GM23248 (cell line): ENCODE data around the gene UGT2A2. TPM values are rescaled to one million over a fixed set of nuclear protein-coding genes. Genes with fewer than 3 reads are reported as not detected.

Source experiments
- DNase-seq: peaks from one replicate; pipeline ENCODE4 v3.0.0-alpha.2; 2015
- H2AFZ ChIP-seq: fragments of 200-600 bp; sonication (generic); 2 replicates; pipeline ENCODE4 v1.6.1; 2016; ENCODE audit warnings: antibody characterized with exemption
- H3F3A ChIP-seq: fragments of 200-600 bp; sonication (generic); 2 replicates; pipeline ENCODE4 v1.6.1; 2016; ENCODE audit warnings: mild to moderate bottlenecking, antibody characterized with exemption, mixed run types; ENCODE audit not compliant: insufficient read depth
- H3K27ac ChIP-seq: fragments of 200-600 bp; sonication (generic); 2 replicates; pipeline ENCODE4 v1.5.1; 2016; ENCODE audit warnings: mild to moderate bottlenecking
- H3K27me3 ChIP-seq: fragments of 200-600 bp; sonication (generic); replicated peaks from 2 replicates; pipeline ENCODE4 v1.6.1; 2016; ENCODE audit warnings: mild to moderate bottlenecking; ENCODE audit not compliant: insufficient read depth
- H3K36me3 ChIP-seq: fragments of 200-600 bp; sonication (generic); 2 replicates; pipeline ENCODE4 v1.6.1; 2016; ENCODE audit warnings: low read depth, mild to moderate bottlenecking
- H3K4me1 ChIP-seq: fragments of 200-600 bp; sonication (generic); 2 replicates; pipeline ENCODE4 v1.6.1; 2016; ENCODE audit warnings: mild to moderate bottlenecking; ENCODE audit not compliant: insufficient read depth
- H3K4me2 ChIP-seq: fragments of 200-600 bp; sonication (generic); one replicate; pipeline ENCODE4 v1.6.1; 2016; ENCODE audit warnings: mild to moderate bottlenecking; ENCODE audit not compliant: unreplicated experiment
- H3K4me3 ChIP-seq: fragments of 200-600 bp; sonication (generic); 2 replicates; pipeline ENCODE4 v1.5.1; 2016; ENCODE audit warnings: mild to moderate bottlenecking
- H3K79me2 ChIP-seq: fragments of 200-600 bp; sonication (generic); 2 replicates; pipeline ENCODE4 v1.6.1; 2016; ENCODE audit warnings: mild to moderate bottlenecking; ENCODE audit not compliant: insufficient read depth
- H3K9ac ChIP-seq: fragments of 200-600 bp; sonication (generic); 2 replicates; pipeline ENCODE4 v1.6.1; 2016; ENCODE audit warnings: mild to moderate bottlenecking
- H3K9me2 ChIP-seq: fragments of 200-600 bp; sonication (generic); 2 replicates; pipeline ENCODE4 v1.6.1; 2016; ENCODE audit warnings: mixed run types, mild to moderate bottlenecking, moderate library complexity; ENCODE audit not compliant: insufficient read depth
- H3K9me3 ChIP-seq: fragments of 200-600 bp; sonication (generic); one replicate; pipeline ENCODE4 v1.6.1; 2017; ENCODE audit warnings: low read depth
- H4K20me1 ChIP-seq: fragments of 200-600 bp; sonication (generic); 2 replicates; pipeline ENCODE4 v1.6.0; 2016; ENCODE audit not compliant: insufficient read depth
- EZH2 ChIP-seq: fragments of 200-600 bp; sonication (generic); IDR thresholded peaks from 2 replicates; pipeline ENCODE4 v1.6.1; 2018; ENCODE audit warnings: antibody characterized with exemption, mild to moderate bottlenecking; ENCODE audit not compliant: insufficient read depth, poor library complexity, severe bottlenecking
- EZH2phosphoT487 ChIP-seq: fragments of 200-600 bp; sonication (generic); IDR thresholded peaks from 2 replicates; pipeline ENCODE4 v1.6.1; 2018; ENCODE audit warnings: antibody characterized with exemption, moderate library complexity, mild to moderate bottlenecking, low read depth; ENCODE audit not compliant: insufficient read depth
- WGBS, 2 experiments: methylation state at CpG; one replicate each; pipeline ENCODE4 v1.1.6; 2015 to 2017; ENCODE audit warnings: low lambda C conversion rate in 2 of 2, low coverage in 1 of 2; ENCODE audit errors: missing lambda C conversion rate in 2 of 2; 5-methylcytosine and 5-hydroxymethylcytosine counted together
- in situ Hi-C: fragments of 300-500 bp; cut with MboI; formaldehyde crosslinking; loops from 2 replicates; pipeline ENCODE4 v1.15.0; 2020
- polyA plus RNA-seq: library from polyadenylated mRNA; unstranded; fragments of >200 nt; fragmentation: Nextera tagmentation; extraction: Ambion mirVana; gene quantifications from 2 replicates; pipeline ENCODE4 v1.2.1, GENCODE V29; 2016
- total RNA-seq: library from RNA; depleted of rRNA; stranded (reverse); fragments of >200 nt; shearing (Covaris generic); gene quantifications from 2 replicates; pipeline ENCODE4 v1.2.3, GENCODE V29; 2014

The UGT2A2 gene
- total and polyA plus RNA-seq, 2 experiments from 2014 or later: not detected

- Histone ChIP-seq H4K20me1 (no peaks in the 10 kb centered on the region), H3K4me2 (no peak overlapping the region), H3K9me3 (no peaks in the 10 kb centered on the region), H3K4me1 (no peaks in the 10 kb centered on the region), H2AFZ (no peak overlapping the region), H3K9ac (no peak overlapping the region), H3K79me2 (no peaks in the 10 kb centered on the region), H3K27me3 (no peaks in the 10 kb centered on the region), H3F3A (no peaks in the 10 kb centered on the region), H3K9me2 (no peaks in the 10 kb centered on the region), H3K36me3 (no peaks in the 10 kb centered on the region), H3K27ac (no peak overlapping the region), H3K4me3 (no peak overlapping the region)
- TF ChIP-seq EZH2: no peak
- no peak for TF ChIP-seq EZH2phosphoT487
- in situ Hi-C loops: no loop called here
- no peak for DNase-seq
- 49 to 62% methylated on average over 9 to 12 of the region's 12 CpGs for WGBS, 2 experiments
Observed at GRCh38 chr4:69658133-69658532, 18.7 kb upstream of the UGT2A2 start.

GRCh38 chr4:69656653-69657158, 17.3 kb upstream of the UGT2A2 start:
- no peaks in the 10 kb centered on the region for H3K4me1 ChIP-seq
- H3K4me3 ChIP-seq: no peak overlapping the region
- H3K27me3 ChIP-seq: no peaks in the 10 kb centered on the region
- no peaks in the 10 kb centered on the region for H3K36me3 ChIP-seq
- H3K4me2 ChIP-seq: no peak overlapping the region
- H3F3A ChIP-seq: no peaks in the 10 kb centered on the region
- H4K20me1 ChIP-seq: no peaks in the 10 kb centered on the region
- DNase-seq: no peak
- no peak overlapping the region for H3K27ac ChIP-seq
- TF ChIP-seq EZH2phosphoT487: no peak
- no peak for TF ChIP-seq EZH2
- H3K9ac ChIP-seq: no peak overlapping the region
- no peaks in the 10 kb centered on the region for H3K9me3 ChIP-seq
- H3K9me2 ChIP-seq: no peaks in the 10 kb centered on the region
- H3K79me2 ChIP-seq: no peaks in the 10 kb centered on the region
- WGBS, 2 experiments: 38 to 40% methylated on average over 6 of the region's 6 CpGs
- in situ Hi-C loops: no loop called here
- no peak overlapping the region for H2AFZ ChIP-seq

- Histone ChIP-seq H3K4me2 (no peak within 1 kb of the TSS), H4K20me1 (no peaks in the 10 kb centered on the region)
- WGBS, 2 experiments: 31% methylated on average over 1 of the region's 1 CpG
Observed at GRCh38 chr4:69653147-69653546, 13.7 kb upstream of the UGT2A2 start, which contains the start of gene UGT2A1. UGT2A1 (minus strand) TSS chr4:69653247; CDS start chr4:69647644, 5,603 bp downstream.

GRCh38 chr4:69650872-69651271, 11.4 kb upstream of the UGT2A2 start:
- Histone ChIP-seq H2AFZ (no peak overlapping the region), H3K4me2 (no peak overlapping the region), H3K27ac (no peak overlapping the region), H4K20me1 (no peaks in the 10 kb centered on the region), H3K4me1 (no peaks in the 10 kb centered on the region), H3K4me3 (no peak overlapping the region), H3K27me3 (no peaks in the 10 kb centered on the region), H3K9me2 (no peaks in the 10 kb centered on the region), H3F3A (no peaks in the 10 kb centered on the region), H3K9me3 (no peaks in the 10 kb centered on the region), H3K79me2 (no peaks in the 10 kb centered on the region), H3K9ac (no peak overlapping the region), H3K36me3 (no peaks in the 10 kb centered on the region)
- 43 to 59% methylated on average over 3 of the region's 3 CpGs for WGBS, 2 experiments
- no peak for TF ChIP-seq EZH2
- in situ Hi-C loops: no loop called here
- no peak for DNase-seq

More at GRCh38 chr4:69653147-69653546, 13.7 kb upstream of the UGT2A2 start, which contains the start of gene UGT2A1:
- Histone ChIP-seq H3F3A (no peaks in the 10 kb centered on the region), H3K4me1 (no peaks in the 10 kb centered on the region), H3K9me3 (no peaks in the 10 kb centered on the region), H2AFZ (no peak within 1 kb of the TSS), H3K9ac (no peak within 1 kb of the TSS), H3K27ac (no peak within 1 kb of the TSS), H3K4me3 (no peak within 1 kb of the TSS), H3K79me2 (no peaks in the 10 kb centered on the region), H3K27me3 (no peaks in the 10 kb centered on the region), H3K36me3 (no peaks in the 10 kb centered on the region), H3K9me2 (no peaks in the 10 kb centered on the region)
- TF ChIP-seq EZH2phosphoT487 (no peak), EZH2 (no peak)
- DNase-seq: no peak
- in situ Hi-C loops: no loop called here

GRCh38 chr4:69649629-69650028, 10.2 kb upstream of the UGT2A2 start:
- Histone ChIP-seq H3K4me1 (no peaks in the 10 kb centered on the region), H4K20me1 (no peaks in the 10 kb centered on the region), H3K27me3 (no peaks in the 10 kb centered on the region), H3K27ac (no peak overlapping the region), H3K9me2 (no peaks in the 10 kb centered on the region), H3K79me2 (no peaks in the 10 kb centered on the region), H2AFZ (no peak overlapping the region), H3K9ac (no peak overlapping the region), H3K4me3 (no peak overlapping the region), H3K9me3 (no peaks in the 10 kb centered on the region), H3F3A (no peaks in the 10 kb centered on the region), H3K4me2 (no peak overlapping the region), H3K36me3 (no peaks in the 10 kb centered on the region)
- DNase-seq: no peak
- TF ChIP-seq EZH2phosphoT487 (no peak), EZH2 (no peak)
- in situ Hi-C loops: no loop called here
- 42 to 46% methylated on average over 2 of the region's 2 CpGs for WGBS, 2 experiments
